Hindlimb muscle (tissue), 1 donor: ENCODE results near the gene SLC37A2. TPM values are rescaled to one million over a fixed set of nuclear protein-coding genes. Genes with fewer than 3 reads are reported as not detected.
"Not testable (repeated sequence)": the region's sequence is repeated elsewhere in the genome, so short reads cannot be mapped to it uniquely, and the experiment has no call there.

Source experiments
- DNase-seq: peaks from one replicate; pipeline ENCODE4 v3.0.0-alpha.2; 2013
- polyA plus RNA-seq: library from polyadenylated mRNA; unstranded; fragments of 120-200 nt; gene quantifications from one replicate; pipeline ENCODE4 v1.2.1, GENCODE V29; 2013; ENCODE audit not compliant: insufficient read length

The SLC37A2 gene
- polyA plus RNA-seq, 1 donor: 5.3 TPM

DNA sequence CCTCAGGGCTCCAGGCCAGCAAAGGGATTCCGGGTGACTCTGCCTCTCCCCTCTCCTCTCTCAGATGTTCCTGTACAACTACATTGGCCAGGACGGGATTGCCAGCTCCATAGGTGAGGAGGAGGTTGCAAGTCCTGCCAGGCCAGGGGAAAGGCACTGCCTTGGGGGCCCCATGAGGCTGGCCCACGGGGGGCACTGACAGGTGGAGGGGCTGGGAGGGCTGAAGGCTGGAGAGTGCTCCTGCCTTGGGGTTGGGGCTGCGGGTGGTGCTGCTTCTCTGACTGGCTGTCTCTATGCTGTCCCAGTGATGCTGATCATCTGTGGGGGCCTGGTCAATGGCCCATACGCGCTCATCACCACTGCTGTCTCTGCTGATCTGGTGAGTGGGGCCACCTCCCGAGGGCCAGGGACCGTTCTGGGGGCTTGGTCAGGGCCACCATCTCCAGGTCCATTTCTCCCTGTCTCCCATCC lies 21.7 kb downstream of the SLC37A2 start:
- DNase-seq: no peak

DNA sequence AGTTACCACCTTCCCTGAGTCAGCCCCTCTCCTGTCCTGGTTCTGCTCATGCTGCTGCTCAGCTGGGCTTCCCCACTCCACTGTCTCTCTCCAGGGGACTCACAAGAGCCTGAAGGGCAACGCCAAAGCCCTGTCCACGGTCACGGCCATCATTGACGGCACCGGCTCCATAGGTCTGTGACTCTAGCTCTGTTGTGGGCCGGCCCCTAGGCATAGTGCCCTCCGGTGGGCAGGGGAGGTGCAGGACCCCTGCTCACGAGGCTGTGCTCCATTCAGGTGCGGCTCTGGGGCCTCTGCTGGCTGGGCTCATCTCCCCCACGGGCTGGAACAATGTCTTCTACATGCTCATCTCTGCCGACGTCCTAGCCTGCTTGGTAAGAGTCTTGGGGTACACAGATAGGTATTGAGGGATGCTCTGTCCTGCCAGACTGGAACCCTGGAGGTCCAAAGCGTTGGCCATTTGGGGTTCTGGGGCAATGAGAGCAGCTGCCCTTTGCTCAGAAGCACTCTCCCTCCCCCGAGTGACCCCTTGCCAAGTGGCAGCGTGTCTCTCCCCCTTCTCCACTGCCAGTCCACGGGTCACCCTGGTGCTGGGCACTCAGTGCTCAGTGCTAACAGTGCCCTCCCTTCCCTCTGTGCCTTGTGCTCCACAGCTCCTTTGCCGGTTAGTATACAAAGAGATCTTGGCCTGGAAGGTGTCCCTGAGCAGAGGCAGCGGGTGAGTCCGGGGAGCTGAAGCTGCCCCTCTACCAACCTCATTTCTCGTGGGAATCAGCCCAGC lies 22.4 kb downstream of the SLC37A2 start:
- no peak for DNase-seq

DNA sequence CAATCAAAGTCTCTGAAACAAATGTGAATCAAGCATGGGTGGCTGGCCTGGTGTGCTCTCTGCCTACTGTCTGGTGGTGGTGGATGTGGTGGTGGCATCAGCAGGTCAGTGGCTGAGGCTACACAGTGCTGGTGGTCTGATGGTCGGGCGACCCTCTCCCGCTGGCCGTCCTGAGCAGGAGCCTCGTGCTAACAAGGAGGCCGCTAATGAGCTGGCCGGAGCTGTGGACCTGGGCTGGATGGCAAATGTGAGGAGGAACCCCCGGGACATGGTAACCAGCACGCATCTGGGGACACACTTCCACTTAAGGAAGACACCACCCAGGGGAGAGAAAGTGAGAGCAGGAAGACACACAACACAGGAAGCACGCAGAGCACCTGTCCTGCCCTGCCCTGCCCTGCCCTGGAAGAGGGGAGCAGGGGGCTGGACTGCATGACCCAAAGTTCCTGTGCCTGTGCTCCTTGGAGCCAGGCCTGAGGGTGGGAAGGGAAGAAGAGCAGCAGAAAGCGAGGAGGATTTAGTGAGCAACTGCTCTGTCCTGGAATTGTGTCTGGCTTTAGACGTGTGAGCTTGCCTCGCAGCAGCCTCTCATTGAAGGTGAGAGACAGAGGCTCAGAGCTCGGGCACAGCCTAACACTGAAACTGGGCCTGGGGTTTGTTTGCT lies 23.7 kb downstream of the SLC37A2 start:
- no peak for DNase-seq

DNA sequence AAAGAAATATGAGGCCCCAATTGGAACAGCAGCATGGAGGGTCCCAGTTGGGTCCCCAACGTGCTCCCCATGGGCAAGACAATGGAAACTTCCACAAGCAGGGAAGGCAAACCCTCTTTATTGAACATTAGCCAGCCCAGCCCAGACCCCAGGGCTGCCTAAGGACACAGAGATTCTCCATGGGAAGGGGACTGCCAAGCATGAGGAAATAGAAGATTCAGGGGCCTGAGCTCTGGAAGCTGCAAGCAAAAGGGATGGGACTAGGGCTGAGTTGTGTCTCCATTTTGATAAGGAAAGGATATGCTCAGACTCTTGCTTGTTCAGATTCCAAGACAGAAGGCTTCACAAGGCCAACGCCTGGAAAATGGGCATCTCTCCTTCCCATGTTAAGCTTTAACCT lies 25.0 kb downstream of the SLC37A2 start:
- no peak for DNase-seq

DNA sequence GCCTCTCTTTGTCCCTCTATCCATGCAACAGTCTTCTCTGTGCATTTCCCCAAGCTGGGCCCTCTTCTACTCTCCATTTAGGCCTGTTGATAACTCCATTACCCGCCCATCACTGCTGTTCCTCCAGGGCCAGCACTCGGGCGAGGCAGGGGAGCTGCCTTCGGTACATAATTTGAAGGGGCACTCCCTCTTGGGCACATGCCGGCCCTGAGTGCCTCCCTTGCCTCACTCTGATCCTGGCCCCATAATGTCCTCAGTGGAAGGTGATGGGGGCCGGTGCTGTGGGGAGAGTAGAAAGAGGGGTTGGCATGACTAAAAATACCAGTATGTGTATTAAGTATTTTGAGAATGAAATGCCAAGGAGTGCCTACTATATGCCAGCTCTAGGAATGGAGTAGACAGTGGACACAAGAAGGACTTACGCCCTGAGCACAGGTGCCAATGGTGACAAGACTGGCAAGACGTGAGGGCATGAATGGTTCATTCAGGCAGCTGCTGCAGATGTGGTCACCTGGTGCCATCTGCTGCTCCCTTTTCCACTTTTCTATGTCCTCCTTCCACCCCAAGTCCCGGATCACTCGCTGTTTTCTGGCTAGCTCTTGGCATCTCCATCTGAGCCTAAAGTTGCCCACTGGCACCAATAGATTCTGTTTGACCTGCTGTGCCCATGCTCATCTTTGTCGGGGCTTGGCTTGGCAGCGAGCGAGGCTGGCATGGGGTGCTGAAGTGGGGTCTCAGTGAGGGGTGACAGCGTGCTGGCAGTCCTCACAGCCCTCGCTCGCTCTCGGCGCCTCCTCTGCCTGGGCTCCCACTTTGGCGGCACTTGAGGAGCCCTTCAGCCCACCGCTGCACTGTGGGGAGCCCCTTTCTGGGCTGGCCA lies 25.7 kb downstream of the SLC37A2 start:
- DNase-seq: no peak

DNA sequence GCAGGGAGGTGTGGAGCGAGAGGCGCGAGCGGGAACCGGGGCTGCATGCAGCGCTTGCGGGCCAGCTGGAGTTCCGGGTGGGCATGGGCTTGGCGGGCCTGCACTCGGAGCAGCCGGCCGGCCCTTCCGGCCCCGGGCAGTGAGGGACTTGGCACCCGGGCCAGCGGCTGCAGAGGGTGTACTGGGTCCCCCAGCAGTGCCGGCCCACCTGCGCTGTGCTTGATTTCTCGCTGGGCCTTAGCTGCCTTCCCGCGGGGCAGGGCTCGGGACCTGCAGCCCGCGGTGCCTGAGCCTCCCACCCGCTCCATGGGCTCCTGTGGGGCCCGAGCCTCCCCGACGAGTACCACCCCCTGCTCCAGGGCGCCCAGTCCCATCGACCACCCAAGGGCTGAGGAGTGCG lies 26.4 kb downstream of the SLC37A2 start:
- not testable (repeated sequence) for DNase-seq

DNA sequence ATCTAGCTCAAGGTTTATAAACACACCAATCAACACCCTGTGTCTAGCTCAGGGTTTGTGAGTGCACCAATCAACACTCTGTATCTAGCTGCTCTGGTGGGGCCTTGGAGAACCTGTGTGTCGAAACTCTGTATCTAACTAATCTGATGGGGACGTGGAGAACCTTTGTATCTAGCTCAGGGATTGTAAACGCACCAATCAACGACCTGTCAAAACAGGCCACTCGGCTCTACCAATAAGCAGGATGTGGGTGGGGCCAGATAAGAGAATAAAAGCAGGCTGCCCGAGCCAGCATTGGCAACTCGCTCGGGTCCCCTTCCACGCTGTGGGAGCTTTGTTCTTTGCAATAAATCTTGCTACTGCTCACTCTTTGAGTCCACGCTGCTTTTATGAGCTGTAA lies 27.0 kb downstream of the SLC37A2 start:
- not testable (repeated sequence) for DNase-seq

DNA sequence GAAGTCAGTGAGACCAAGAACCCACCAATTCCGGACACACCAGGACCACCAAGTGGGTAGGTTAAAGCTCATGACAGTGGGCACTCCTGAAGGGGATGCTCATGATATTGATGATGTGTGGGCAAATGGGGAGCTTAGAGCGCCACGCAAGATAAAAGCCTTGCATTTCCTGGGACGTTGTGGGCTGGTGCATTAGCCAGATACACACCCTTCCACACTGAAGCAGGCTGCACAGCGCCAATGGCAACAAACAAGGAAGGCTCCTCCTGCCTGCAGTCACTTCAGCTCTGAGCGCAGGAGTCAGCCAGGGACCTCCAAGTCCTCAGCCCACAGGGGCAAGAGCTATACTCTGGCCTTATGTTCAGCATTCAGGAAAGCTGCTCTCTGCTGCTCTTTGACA lies 27.7 kb downstream of the SLC37A2 start:
- no peak for DNase-seq

DNA sequence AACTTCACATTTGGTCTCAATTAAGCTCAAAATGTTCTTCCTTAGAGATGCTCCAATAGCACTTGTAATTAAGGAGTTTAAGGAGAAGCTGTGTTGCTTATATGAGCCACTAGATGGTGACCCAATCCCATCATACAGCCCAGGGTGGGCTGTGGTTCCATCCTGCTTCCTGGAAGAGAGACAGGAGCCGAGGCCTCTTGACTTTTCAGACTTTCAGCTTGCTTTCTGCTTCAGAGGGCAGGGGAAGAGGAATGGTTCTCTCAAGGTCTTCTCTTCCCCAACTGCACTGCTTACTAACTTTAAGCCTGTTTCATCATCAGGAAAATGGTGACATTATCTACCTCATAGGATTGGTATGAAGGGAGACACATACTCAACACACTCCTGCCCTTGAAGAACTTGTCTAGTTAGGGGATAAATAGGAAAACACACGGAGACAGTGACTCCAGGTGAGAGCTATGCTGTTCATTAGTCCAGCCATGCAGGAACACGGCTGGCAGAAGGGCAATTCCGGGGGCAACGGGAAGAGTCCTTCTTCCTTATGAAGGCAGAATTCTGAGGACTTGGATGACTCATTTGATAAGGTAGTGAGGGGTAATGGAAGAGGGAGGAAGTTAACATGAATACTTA lies 28.3 kb downstream of the SLC37A2 start:
- DNase-seq: peak; percentile 82

DNA sequence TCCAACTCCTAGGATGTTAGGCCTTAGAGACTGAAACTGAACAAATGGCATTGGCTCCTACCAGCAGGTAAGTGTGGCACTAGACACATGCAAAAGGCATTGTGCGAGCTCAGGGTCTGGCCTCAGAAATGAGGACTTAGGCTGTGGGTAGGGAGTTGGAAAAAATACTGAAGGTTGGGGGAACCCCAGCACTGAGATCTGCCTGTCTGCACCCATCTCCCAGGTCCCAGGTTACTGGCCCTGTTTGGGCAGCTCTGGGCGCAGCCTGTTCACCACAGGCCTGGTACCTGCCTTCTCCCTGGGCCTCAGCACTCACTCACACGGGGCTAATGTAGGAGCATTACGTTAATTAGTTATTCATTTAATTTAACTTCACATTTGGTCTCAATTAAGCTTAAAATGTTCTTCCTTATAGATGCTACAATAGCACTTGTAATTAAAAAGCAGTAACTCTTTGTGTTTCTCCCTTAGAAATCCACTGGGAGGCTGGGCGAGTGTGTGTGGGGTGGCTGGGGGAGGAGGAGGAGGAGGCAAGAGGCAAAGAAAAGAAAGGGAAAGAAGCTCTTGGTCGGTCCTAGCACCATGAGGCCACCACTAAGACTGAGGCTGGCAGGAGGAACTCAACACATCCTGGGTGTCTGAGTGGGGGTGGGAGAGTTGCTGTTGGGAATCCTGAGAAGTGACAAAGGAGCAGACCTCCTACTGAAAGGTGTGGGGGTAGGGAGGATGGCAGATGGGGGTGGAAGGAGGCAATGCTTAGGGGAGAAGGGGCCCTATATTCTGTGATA lies 29.0 kb downstream of the SLC37A2 start:
- no peak for DNase-seq

DNA sequence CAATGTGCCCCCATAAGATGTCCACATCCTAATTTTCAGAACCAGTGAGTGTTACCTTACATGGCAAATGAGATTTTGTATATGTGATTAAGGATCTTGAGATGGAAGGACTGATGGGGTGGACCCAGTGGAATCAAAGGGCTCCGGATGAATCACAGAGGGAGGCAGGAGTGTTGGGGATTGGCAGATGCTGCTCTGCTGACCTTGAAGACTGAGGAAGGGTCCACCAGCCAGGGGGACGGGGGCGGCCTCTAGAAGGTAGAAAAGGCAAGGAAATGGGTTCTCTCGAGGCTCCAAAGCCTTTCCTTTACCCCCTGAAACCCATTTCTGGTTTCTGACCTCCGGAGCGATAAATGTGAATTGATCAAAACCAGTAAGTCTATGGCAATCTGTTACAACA lies 29.6 kb downstream of the SLC37A2 start:
- DNase-seq: no peak

DNA sequence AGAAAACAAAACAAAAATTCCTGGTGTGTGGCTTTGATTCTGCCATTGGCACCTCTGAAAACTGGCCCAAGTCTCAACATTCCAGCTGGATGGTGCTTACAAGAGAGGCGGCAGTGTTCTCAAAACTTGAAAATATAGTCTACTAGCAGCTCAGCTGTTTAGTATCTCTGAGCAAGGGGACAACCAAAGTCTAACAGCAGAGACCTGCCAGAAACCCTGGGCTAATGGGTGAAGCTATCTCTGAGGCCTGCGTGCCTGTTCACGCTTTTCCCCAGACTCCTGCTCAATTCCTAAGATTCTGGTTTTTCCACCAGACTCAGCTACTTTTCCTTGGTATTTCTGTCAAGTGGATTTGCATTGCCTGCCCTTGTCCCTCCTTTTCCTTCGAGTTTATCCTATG lies 30.4 kb downstream of the SLC37A2 start:
- no peak for DNase-seq

DNA sequence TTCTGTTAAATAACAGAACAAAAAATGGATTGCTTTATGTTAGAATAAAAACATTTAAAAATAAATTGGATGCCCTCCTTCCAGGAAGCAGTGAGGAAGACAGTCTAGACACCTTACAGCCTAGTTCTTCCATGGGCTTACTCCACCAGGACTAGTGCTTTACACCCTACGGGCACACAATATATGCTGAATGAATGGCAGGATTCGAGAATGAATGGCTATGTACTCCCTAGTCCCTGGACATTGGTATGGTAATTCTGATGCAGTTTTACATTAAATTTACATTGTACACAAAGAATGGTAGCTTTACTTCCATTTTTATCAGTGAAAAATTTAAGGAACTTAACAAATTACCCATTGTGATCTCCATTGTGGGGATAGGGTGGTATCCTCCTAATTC lies 31.6 kb downstream of the SLC37A2 start:
- DNase-seq: no peak

DNA sequence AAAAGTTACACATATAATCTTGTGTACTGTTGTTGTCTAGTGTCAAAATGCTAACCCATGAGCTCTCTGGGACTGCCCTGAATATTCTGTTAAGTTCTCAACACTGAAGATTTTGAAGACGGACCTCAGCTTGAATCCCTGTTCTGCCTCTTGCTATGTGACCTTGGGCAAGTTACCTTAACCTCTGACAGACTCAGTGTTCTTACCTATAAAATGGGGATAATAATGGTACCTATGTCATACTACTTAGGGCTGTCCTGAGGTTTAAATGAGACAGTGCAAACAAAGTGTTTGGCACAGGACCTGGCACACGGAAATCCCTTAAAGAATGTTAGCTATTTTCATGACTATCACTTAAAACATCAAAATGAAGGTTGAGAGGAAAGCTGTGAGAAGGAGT lies 37.0 kb downstream of the SLC37A2 start:
- DNase-seq: no peak

DNA sequence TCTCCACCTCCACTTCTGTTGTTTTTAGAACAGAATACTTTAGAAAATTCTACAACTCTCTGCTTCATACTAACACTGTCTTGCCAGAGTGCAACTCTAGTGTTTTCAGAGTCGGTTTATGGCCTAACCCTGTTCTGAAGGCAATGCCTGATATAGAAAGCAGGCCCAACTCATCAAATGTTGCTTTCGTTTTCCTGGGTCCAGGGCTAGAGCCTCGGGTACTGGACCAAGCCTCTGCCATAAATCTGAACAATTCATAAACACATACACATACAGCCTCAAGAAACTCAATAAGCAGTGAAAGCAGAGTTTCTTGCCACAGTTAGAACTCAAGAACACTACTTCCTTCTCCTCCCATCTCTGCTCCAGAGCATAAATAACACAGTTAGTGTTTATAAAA lies 38.5 kb downstream of the SLC37A2 start:
- no peak for DNase-seq

DNA sequence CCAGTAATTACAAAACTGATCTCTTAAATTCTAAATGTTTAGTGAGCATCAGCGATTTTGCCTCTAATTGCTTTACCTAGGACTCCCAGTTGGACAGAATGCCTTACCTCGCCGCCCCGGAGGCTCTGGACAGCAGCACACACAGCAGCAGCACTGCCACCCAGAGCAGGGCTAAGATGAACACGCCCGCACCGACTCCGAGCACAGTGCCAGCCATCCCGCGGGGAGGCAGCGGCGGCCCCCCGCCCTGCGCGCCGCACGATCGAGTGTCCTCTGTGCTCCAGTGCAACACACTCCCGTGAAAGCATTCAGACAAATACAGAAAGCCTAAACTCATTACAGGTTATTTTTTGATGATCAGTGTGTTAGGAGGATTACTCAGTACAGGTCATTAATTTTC lies 38.9 kb downstream of the SLC37A2 start:
- DNase-seq: no peak

DNA sequence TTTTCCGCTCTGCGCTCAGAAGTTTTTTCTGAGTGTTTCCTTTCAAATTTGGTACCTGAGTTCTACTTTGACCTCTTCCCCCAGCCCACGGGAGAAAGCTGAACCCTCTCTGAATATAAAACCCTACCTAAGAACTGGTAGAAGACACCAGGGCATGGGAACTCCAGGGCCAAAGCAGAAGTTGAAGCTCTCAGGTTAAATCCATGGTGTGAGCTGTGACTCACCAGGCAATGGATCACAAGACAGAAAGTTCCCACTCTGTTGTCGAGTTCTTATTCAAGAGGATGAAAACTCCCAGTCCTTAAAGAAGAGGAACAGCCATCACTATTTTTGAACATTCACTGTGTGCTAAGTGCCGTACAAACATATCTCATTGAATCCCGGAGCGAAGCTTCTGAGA lies 39.4 kb downstream of the SLC37A2 start:
- no peak for DNase-seq

DNA sequence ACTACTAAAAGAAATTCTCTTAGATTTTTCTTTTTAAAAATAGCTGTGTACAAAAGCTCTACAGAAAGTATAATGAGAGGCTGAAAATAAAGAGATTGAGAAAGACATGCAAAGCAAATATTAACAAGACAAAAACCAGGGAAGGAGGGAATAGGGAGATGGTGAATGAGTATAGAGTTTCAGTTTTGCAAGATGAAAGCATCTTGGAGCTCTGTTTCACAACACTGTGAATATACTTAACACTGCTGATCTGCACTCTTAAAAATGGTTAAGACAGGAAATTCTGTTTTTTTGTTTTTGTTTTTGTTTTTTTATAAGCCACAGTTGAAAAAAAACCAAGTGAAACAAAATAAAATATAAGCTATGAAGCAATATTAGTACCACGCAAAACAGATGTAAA lies 42.8 kb downstream of the SLC37A2 start:
- no peak for DNase-seq

DNA sequence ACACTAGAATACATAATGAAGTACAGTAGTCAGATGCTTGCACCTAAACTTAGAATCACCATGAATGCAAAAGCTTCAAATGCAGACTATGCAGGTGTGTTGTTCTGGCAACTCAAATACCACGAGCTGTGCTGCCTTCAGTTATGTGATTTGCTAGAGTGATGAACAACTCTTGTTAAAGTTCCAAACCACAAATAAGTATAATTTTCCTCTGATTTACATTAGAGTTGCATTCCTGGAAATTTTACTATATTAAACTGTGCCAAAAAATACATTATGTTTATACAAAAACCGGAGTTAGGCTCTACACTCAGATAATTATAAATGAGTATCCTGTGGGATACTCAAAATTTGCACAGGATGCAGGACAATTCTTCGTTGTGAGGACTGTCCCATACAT lies 45.4 kb downstream of the SLC37A2 start:
- DNase-seq: no peak

DNA sequence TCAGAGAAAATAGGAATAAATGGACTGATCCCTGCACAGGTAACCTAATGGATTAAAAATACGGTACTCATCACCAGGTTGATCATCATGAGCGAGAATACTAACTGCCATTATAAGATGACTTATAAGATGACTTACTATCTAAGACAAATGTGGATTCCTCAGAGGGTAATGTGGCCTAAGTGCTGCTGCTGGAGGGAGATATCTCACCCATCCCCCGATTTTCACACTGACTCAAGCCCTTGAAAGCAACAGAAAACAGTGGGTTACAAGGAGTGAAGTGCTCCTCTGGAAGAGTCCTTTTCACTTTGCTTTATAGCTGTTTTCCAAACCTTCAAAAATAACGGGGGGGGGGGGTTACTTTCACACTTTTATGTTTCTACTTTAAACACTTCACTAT lies 47.4 kb downstream of the SLC37A2 start:
- no peak for DNase-seq

DNA sequence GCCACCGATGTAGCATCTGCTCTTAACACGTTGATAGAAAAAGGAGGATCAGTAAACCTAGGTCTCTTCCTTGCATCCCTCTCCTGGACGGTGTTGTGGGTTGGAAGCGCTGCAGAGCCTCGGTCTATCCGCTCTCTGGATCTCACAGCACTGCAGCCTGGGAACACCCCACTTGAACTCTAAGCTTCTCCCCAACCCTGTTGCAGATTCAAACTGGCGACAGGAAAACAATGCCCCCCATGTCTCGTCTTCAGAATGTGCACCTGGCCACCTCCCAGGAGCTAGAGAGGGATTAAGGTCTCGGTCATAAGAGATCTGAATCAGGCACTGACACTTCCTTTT lies 47.9 kb downstream of the SLC37A2 start:
- no peak for DNase-seq
